ENCODE results near the gene KLK14.

The KLK14 gene

DNA sequence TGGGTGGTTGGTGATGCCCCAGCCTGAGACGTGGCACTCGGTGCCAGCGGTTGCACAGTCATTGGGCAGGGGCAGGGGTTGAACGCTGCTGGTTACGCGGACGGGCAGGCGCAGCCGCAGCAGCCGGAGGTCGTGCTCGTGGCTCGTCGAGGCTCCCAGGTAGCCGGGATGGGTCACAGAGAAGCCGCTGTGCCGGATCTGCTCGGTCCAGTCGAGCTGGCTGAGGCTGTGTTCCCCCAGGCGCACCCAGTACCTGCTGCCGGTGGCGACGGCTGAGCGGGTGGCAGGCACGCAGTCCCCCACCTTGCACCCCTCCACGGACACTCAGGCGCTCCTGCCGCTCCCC, 50.8 kb downstream of the KLK14 start:
- DNase-seq = no peak

DNA sequence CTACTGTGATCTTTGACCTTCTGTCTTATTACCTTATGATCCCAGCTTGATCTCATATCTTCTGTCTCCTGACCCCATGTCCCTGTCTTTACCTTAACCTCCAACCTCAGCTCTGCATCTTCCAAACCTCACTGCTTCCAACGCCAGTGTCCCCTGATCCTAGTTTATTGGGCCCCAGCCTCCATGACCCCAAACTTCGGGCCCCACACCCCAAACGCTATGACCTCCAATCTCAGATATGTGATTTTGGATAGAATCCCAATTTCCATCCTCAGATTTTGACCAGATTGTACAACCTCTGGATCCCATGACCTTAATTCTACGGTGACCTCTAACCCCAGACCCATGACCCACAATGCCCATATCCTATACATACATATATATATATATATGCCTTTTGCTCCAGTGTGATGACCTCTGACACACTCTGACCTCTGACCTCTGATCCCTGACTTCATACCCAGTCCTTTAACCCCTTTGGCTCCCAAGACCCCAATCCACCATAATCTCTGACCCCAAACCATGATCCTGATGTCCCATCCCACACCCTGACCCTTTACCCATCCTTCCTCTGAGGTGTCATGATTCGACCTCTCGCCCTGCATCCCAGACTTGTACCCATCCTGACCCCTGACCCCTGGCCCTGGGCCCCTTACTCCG, 51.3 kb downstream of the KLK14 start:
- DNase-seq = no peak

DNA sequence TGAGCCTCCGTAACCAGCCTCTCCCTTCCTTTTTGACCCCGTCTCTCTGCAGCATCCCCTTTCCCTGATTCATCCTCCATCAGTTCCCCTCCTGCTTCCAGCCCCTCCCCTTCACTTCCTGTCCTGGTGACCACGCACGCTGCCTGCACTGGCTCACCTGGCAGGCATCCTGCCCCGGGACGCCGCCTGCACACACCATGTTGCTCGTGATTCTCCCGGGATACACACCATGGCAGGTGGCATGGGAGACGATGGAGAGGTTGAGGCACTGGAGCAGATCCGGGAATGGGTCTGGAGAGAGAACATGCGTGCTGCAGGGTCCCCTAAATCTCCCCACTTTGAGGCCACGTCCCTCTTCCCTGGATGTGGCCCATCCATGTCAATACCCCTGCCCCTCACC, 52.1 kb downstream of the KLK14 start:
- no peak for DNase-seq

DNA sequence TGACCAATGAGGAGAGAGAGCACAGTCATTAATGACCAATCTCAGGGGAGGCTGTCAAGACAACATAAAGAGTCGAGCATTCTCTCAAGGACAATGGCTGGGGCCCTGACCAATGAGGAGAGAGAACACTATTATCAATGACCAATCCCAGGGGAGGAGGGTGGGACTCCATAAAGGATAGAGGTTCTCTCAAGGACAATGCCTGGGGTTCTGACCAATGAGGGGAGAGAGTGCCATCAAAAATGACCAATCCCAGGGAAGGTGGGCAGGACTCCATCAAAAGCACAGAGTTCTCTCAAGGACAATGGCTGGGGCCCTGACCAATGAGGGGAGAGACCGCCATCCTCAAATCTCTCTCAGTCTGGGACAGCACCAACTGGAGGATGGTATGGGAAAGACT, 53.0 kb downstream of the KLK14 start:
- DNase-seq = no peak
